WI38 (cell line): ENCODE measurements around the gene LIN7A.

Source experiments
- H3K4me3 ChIP-seq: 2 replicates; pipeline ENCODE4 v1.5.1; 2011; ENCODE audit warnings: low read depth, mild to moderate bottlenecking, control low read depth, low read length
- CTCF ChIP-seq: IDR thresholded peaks from 2 replicates; pipeline ENCODE4 v1.5.1; 2012; ENCODE audit warnings: low read depth, mild to moderate bottlenecking, control low read depth, low read length

The LIN7A gene

GRCh38 chr12:80813820-80814219, 123.9 kb downstream of the LIN7A start:
- no peak for TF ChIP-seq CTCF
- no peak overlapping the region for H3K4me3 ChIP-seq

GRCh38 chr12:80811957-80812708, 125.6 kb downstream of the LIN7A start:
- no peak overlapping the region for H3K4me3 ChIP-seq
- no peak for TF ChIP-seq CTCF

- TF ChIP-seq CTCF: no peak
- no peak overlapping the region for H3K4me3 ChIP-seq
Measured at GRCh38 chr12:80810874-80811273, 126.9 kb downstream of the LIN7A start.

GRCh38 chr12:80807640-80808288, 130.0 kb downstream of the LIN7A start:
- no peak overlapping the region for H3K4me3 ChIP-seq
- TF ChIP-seq CTCF: no peak

- H3K4me3 ChIP-seq: no peak overlapping the region
- TF ChIP-seq CTCF: no peak
Measured at GRCh38 chr12:80805106-80805505, 132.6 kb downstream of the LIN7A start.

GRCh38 chr12:80802652-80803400, 134.9 kb downstream of the LIN7A start:
- no peak for TF ChIP-seq CTCF
- H3K4me3 ChIP-seq: no peak overlapping the region

- no peak overlapping the region for H3K4me3 ChIP-seq
- TF ChIP-seq CTCF: no peak
Measured at GRCh38 chr12:80798281-80798680, 139.5 kb downstream of the LIN7A start.
